Measurements from ENCODE around the gene DSE. TPM values are rescaled to one million over a fixed set of nuclear protein-coding genes. Genes with fewer than 3 reads are reported as not detected.
A peak's percentile ranks its signal among the peaks of the same experiment; 100 is the strongest.

The DSE gene
- total RNA-seq, 1 experiment from 2014 or later = 38.5 TPM

- H3K36me3 ChIP-seq (ENCODE audit: control insufficient read depth in 1 of 2, insufficient read depth in 2 of 2, low read length in 2 of 2) = no peaks in the 10 kb centered on the region
- POLR2A ChIA-PET = no interaction called here
- no peaks in the 10 kb centered on the region for H4K20me1 ChIP-seq (ENCODE audit: insufficient read depth)
- intact Hi-C loops (cut with micrococcal nuclease) = no loop called here
- RAD21 ChIA-PET (ENCODE audit: low non-redundant PET in 1 of 2, low total read pairs in 2 of 2, uncharacterized antibody in 2 of 2, unreplicated experiment in 2 of 2) = no interaction called here
- CTCF ChIA-PET = no interaction called here
- H3K9ac ChIP-seq (ENCODE audit: low read length) = no peak overlapping the region
- peaks cover 25 to 49% of the 10 kb centered on the region in 2 experiments for H3K4me1 ChIP-seq (ENCODE audit: control insufficient read depth in 1 of 2, insufficient read depth in 2 of 2, low read length in 2 of 2)
- H3K27me3 ChIP-seq (ENCODE audit: insufficient read depth, low read length) = no peaks in the 10 kb centered on the region
- H3K4me2 ChIP-seq (ENCODE audit: low read length) = peak overlapping the region; percentile 52
- H3K9me2 ChIP-seq (ENCODE audit: insufficient read depth) = no peaks in the 10 kb centered on the region
- H2AFZ ChIP-seq (ENCODE audit: low read depth, low read length, poor library complexity, severe bottlenecking) = no peak overlapping the region
- no TSS peak for BruUV-seq (replicated peaks)
- ATAC-seq (no peak), DNase-seq (ENCODE audit: low read depth, low spot score) (no peak)
- no peak overlapping the region for H3K4me3 ChIP-seq (replicated peaks in 1 of 2; ENCODE audit: low read depth in 1 of 2, low read length in 2 of 2)
- TF ChIP-seq CEBPB (IDR thresholded peaks at IDR 0.05; ENCODE audit: low read depth) (no peak), SRF (IDR thresholded peaks at IDR 0.05; ENCODE audit: low read depth) (no peak), YY1 (IDR thresholded peaks at IDR 0.05; ENCODE audit: extremely low read depth, insufficient replicate concordance, low read depth, low read length) (no peak), ZFX (IDR thresholded peaks at IDR 0.05) (no peak), POLR2AphosphoS5 (IDR thresholded peaks at IDR 0.05; ENCODE audit: low read depth, low read length) (no peak), EZH2 (IDR thresholded peaks at IDR 0.05) (no peak), RAD21 (IDR thresholded peaks at IDR 0.05; ENCODE audit: low read depth) (no peak), ZNF274 (IDR thresholded peaks at IDR 0.05; ENCODE audit: low read depth, low read length) (no peak), SP1 (IDR thresholded peaks at IDR 0.05; ENCODE audit: low read depth) (no peak), TCF7L2 (IDR thresholded peaks at IDR 0.05; ENCODE audit: borderline replicate concordance, extremely low read depth, insufficient read depth, insufficient read length) (no peak), EZH2phosphoT487 (IDR thresholded peaks at IDR 0.05; ENCODE audit: borderline replicate concordance) (no peak), ATF3 (IDR thresholded peaks at IDR 0.05) (no peak), ZBTB33 (IDR thresholded peaks at IDR 0.05; ENCODE audit: extremely low read depth, insufficient replicate concordance, low read length) (no peak), JUND (IDR thresholded peaks at IDR 0.05) (no peak)
- no peak overlapping the region for H3K27ac ChIP-seq (ENCODE audit: low read depth, low read length)
- H3K9me3 ChIP-seq (ENCODE audit: control insufficient read depth in 1 of 2, insufficient read depth in 1 of 2, low read depth in 1 of 2, low read length in 2 of 2) = no peaks in the 10 kb centered on the region
- H3K79me2 ChIP-seq (ENCODE audit: insufficient read depth, low read length) = peaks cover 34% of the 10 kb centered on the region
These were observed 14.7 kb downstream of the DSE start for GRCh38 chr6:116385459-116385802.
